HUES64 (cell line): ENCODE data around the gene FHL5.

Experiments used
- H3K27ac ChIP-seq: 2 replicates; pipeline ENCODE4 v1.7.0; 2013; ENCODE audit warnings: low read depth, low read length, inconsistent platforms
- H3K27me3 ChIP-seq: 2 replicates; pipeline ENCODE4 v1.6.1; 2013; ENCODE audit warnings: mild to moderate bottlenecking, low read length; ENCODE audit not compliant: insufficient read depth
- H3K36me3 ChIP-seq: 2 replicates; pipeline ENCODE4 v1.6.1; 2013; ENCODE audit warnings: mild to moderate bottlenecking, low read length; ENCODE audit not compliant: insufficient read depth
- H3K4me1 ChIP-seq: 2 replicates; pipeline ENCODE4 v1.6.1; 2013; ENCODE audit warnings: mild to moderate bottlenecking, low read length, moderate library complexity; ENCODE audit not compliant: insufficient read depth
- H3K4me3 ChIP-seq: 2 replicates; pipeline ENCODE4 v1.5.1; 2013; ENCODE audit warnings: mild to moderate bottlenecking, low read length, moderate library complexity
- H3K9ac ChIP-seq: 2 replicates; pipeline ENCODE4 v1.6.1; 2013; ENCODE audit warnings: mild to moderate bottlenecking, low read depth, low read length
- H3K9me3 ChIP-seq: 2 replicates; pipeline ENCODE4 v1.6.1; 2013; ENCODE audit warnings: low read depth, low read length; ENCODE audit not compliant: insufficient read depth
- WGBS: fragments of 150-250, 120-280 bp; methylation state at CpG from one replicate; pipeline ENCODE4 v1.1.7; 2013; ENCODE audit warnings: missing lambda C conversion rate; 5-methylcytosine and 5-hydroxymethylcytosine counted together

The FHL5 gene

GRCh38 chr6:96652552-96652951 is 89.6 kb downstream of the FHL5 start:
- H3K27ac ChIP-seq: no peak overlapping the region
- 100% methylated on average over 1 of the region's 2 CpGs for WGBS

GRCh38 chr6:96653181-96653580 is 90.3 kb downstream of the FHL5 start:
- H3K27me3 ChIP-seq: no peaks in the 10 kb centered on the region
- no peak overlapping the region for H3K27ac ChIP-seq
- WGBS: 100% methylated on average over 1 of the region's 1 CpG
- H3K36me3 ChIP-seq: no peaks in the 10 kb centered on the region
- H3K9me3 ChIP-seq: no peaks in the 10 kb centered on the region
- no peak overlapping the region for H3K4me3 ChIP-seq
- no peak overlapping the region for H3K9ac ChIP-seq
- H3K4me1 ChIP-seq: no peaks in the 10 kb centered on the region

More at GRCh38 chr6:96652552-96652951, 89.6 kb downstream of the FHL5 start:
- Histone ChIP-seq H3K36me3 (no peaks in the 10 kb centered on the region), H3K27me3 (no peaks in the 10 kb centered on the region), H3K9ac (no peak overlapping the region), H3K4me1 (no peaks in the 10 kb centered on the region), H3K9me3 (no peaks in the 10 kb centered on the region), H3K4me3 (no peak overlapping the region)

DNA sequence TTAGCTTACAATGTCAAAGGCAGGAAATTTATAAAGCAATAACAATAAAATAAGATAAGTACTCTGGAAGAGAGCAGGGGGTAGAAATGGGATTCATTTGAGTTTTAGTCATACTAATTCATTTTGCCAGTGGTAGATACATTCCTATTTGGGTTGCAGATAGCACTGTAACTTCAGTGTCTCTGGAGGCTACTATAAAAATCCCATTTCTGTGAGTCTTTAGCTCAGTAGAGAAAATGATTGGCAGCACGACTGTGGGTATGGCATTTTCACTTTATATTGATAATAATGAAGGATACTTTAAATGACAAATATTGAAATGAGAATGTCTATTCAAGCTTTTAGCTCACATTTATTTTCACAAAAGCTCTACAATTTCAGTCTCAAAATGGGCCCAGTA is 93.6 kb downstream of the FHL5 start:
- no peaks in the 10 kb centered on the region for H3K9me3 ChIP-seq
- WGBS: no CpG with 5 or more reads among the region's 1 CpG
- no peak overlapping the region for H3K27ac ChIP-seq
- H3K4me3 ChIP-seq: no peak overlapping the region
- H3K9ac ChIP-seq: no peak overlapping the region
- no peaks in the 10 kb centered on the region for H3K27me3 ChIP-seq
- H3K4me1 ChIP-seq: no peaks in the 10 kb centered on the region
- H3K36me3 ChIP-seq: no peaks in the 10 kb centered on the region

DNA sequence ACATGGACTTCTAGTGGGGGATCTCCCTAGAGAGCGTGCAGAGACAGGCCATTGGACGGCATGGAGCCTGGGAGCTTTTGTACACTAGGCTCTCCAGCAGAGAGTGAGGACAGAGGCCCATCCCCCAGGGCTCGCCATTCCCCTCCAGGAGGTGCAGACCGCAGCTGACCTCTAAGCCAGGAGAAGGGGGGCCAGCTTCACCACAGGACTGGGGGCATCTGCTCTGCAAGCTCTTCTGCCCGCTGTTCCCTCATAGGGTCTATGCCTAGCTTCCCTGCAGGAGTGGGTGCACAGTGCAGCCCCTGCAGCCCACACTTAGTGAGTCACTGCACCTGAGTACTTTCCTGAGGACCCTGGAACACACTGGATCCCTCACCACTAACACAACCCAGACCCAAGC is 94.4 kb downstream of the FHL5 start:
- Histone ChIP-seq H3K27me3 (no peaks in the 10 kb centered on the region), H3K9ac (no peak overlapping the region), H3K4me3 (no peak overlapping the region), H3K9me3 (no peaks in the 10 kb centered on the region), H3K4me1 (no peaks in the 10 kb centered on the region), H3K36me3 (no peaks in the 10 kb centered on the region), H3K27ac (no peak overlapping the region)
- WGBS: 88% methylated on average over 5 of the region's 5 CpGs

DNA sequence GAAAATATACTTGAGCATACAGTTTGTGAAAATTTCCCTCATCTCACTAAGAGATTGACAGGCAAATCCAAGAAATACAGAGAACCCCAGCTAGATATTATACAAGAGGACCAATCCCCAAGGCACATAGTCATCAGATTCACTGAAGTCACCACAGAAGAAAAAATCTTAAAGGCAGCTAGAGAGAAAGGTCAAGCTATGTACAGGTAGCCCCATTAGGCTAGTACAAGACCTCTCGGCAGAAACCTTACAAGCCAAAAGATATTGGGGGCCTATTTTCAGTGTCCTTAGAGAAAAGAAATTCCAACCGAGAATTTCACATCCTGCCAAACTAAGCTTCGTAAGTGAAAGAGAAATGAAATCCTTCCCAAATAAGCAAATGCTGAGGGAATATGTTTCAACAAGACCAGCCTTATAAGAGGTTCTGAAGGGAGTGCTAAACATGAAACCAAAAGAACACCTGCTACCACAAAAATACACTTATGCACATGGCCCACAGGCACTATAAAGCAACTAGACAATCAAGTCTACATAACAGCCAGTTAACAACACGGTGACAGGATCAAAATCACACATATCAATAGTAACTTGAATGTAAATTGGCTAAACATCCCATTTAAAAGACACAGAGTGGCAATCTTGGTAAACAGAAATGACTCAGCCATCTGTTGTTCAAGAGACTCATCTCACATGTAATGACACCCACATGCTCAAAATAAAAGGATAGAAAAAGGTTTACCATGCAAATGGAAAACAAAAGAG is 96.3 kb downstream of the FHL5 start:
- H3K9ac ChIP-seq: no peak overlapping the region
- no peak overlapping the region for H3K4me3 ChIP-seq
- H3K4me1 ChIP-seq: no peaks in the 10 kb centered on the region
- WGBS: 94% methylated on average over 4 of the region's 4 CpGs
- H3K36me3 ChIP-seq: no peaks in the 10 kb centered on the region
- H3K9me3 ChIP-seq: no peaks in the 10 kb centered on the region
- no peaks in the 10 kb centered on the region for H3K27me3 ChIP-seq
- H3K27ac ChIP-seq: no peak overlapping the region
